Right ventricle myocardium superior (tissue), 1 donor: ENCODE measurements around the gene B3GNT3. TPM values are rescaled to one million over a fixed set of nuclear protein-coding genes. Genes with fewer than 3 reads are reported as not detected.

Experiments
- total RNA-seq: library from RNA; stranded (reverse); fragmentation: NEBNext Ultra II Directional; extraction: Animal tissue kit (Norgen Biotek cat#: 25700); gene quantifications from one replicate; pipeline ENCODE4 v1.2.1, GENCODE V29; 2021
- donor health status: DM: no; HTN: yes; CAD: no; lungs with severe emphysema.

The B3GNT3 gene
- total RNA-seq, 1 donor from 2014 or later, result not detected

Other genes with a start within 250 kb of the B3GNT3 start
- gene COLGALT1, start 239.5 kb upstream of the B3GNT3 start, total RNA-seq, result 29.9 TPM
- 0.05 TPM for gene UNC13A, start 106.8 kb upstream of the B3GNT3 start, total RNA-seq
- 25.1 TPM for gene MAP1S, start 75.7 kb upstream of the B3GNT3 start, total RNA-seq
- gene FCHO1, start 43.7 kb upstream of the B3GNT3 start, total RNA-seq, result 0.75 TPM
- not detected for gene INSL3, start 26.4 kb downstream of the B3GNT3 start, total RNA-seq
- 1.5 TPM for gene JAK3, start 52.8 kb downstream of the B3GNT3 start, total RNA-seq
- 723 TPM for gene RPL18A, start 64.8 kb downstream of the B3GNT3 start, total RNA-seq
- gene SLC5A5, start 76.8 kb downstream of the B3GNT3 start, total RNA-seq, result not detected
- gene CCDC124, start 137.9 kb downstream of the B3GNT3 start, total RNA-seq, result 84.4 TPM
- not detected for gene KCNN1, start 172.0 kb downstream of the B3GNT3 start, total RNA-seq
- gene ARRDC2, start 213.0 kb downstream of the B3GNT3 start, total RNA-seq, result 19.1 TPM